Kidney glomerular epithelial cell (primary cell): ENCODE measurements around the gene MAT2A.
A peak's percentile ranks its signal among the peaks of the same experiment; 100 is the strongest.
"Not testable (repeated sequence)": the region's sequence is repeated elsewhere in the genome, so short reads cannot be mapped to it uniquely, and the experiment has no call there.

Source experiments
- DNase-seq: peaks from one replicate; lab custom pipeline; 2025; lab: John Stamatoyannopoulos, UW

Gene MAT2A

DNA sequence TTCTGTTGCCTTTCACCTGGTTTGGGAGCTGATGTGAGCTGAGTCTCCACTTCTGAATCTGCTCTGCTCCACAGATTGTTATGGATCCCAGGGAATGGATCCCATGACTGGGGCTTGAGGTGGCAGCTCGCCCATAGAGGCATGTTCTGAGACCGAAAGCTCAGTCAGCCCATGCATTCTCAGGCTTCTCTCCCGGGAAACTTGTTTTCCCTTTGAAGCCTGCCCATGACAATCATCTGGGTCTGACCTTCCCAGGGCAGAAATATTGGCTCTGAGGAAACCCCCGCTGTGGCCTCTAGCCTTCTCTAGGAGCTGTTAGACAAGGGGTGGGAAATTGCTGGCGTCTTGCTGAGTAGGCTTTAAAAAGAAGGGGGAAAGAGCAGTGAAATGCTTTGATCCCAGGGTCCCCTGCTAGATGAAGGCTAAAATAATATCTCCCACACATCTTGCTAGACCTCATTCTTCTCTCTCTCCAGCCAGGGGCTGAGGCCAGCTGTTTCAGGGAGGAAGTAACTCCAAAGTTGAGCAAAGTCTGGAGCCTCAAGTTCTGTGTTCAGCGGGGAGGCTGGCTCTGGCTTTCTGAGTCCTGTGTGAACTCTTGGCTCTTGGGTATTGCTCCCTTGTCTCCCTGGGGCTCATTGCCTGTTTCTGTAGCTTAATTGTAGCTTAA, 40.4 kb downstream of the MAT2A start:
- no peak for DNase-seq

DNA sequence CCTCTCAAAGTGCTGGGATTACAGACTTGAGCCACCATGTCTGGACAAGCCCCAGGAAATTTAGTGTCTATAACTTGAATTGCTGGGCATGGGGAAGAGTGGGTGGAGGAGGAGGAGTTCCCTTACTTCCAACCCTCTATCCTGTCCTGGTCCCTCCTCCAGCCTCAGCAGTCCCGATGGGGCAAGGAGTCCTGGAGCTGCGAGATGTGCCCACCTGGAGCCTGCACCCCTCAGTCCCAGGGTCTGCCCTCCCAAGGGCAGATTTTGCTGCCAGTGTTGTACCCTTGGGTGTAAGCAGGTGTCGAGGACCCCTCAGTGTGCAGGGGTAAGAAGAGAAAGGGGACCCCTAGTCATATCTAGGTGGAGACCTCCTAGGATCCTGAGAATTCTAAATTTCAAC, 41.2 kb downstream of the MAT2A start:
- no peak for DNase-seq

DNA sequence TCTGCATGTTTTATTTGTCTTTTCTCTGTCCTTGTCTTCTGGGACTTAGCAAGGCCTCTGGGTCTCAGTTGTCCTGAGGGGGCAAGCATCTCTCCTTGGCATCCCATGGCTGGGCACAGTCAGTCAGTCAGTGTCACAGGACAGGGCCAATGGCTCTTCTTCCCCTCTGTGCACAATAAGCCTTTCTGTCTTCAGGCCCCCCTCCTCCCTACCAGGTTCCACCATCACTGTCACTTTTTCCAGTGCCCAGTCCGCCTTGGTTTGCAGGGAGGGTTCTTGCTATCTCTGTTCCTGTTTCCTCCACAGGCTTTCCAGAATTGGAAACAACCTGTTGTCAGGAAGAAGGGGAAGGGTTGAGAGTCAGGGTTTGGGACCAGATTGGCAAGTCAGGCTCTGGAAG, 43.5 kb downstream of the MAT2A start:
- DNase-seq = no peak

DNA sequence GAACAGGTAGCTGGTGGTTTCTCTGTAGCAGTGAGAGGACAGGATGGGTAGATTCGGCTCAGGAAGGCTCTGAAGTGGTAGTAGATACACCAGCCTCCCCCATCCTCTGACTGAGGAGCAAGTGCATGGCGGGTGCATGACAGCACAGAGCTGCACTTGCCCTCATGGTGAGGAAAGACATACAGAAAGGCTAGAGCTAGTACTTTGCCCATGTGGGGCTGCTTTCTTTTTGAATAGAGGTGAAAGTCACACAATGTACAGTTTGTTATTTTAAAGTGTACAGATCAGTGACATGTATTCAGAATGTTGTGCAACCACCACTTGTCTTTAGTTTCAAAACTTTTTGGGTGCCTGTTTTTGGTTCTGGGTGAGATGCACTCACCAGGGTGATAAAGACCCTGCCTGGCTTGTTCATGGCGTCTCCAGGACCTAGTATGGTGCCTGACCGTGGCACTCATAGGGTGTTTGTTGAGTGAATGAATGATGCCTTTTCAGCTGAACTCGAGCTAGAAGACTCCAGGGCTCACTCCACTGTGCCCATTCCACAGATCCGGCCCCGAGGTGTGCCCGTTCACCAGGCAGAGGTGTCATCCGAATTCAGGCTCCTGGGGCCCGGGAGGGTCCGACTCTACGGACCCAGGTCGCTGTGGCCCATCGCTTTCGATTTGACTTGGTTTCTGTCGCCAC, 44.8 kb downstream of the MAT2A start:
- DNase-seq = no peak

DNA sequence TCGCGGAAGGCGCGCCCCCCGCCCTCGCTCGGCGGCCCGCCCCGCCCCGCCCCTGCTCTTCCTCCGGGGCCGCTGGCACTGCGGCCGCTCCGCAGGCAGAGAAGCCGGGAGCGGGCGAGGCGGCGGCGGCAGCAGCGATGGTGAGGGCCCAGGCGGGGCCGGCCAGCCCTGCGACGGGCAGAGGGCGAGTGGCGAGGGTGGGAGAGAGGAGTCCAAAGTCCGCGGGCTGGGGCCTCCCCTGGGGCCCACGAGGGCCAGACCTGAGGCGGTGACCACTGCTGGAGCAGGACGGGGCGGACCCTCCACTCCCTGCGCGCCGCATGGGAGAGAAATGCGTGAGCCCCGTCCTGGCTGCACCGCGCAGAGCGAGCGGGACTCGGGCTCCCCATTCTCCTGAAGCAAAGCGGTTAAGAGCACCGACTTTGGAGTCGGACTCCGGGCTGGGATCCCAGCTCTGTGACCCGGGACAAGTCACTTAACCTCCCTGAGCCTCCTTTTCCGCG, 45.4 kb downstream of the MAT2A start, which contains the start of gene VAMP5:
TSS of gene VAMP5 (plus strand) at position 78 of the 503 bp plus-strand sequence. CDS start at position 138, 60 bp downstream.
- DNase-seq = no peak

DNA sequence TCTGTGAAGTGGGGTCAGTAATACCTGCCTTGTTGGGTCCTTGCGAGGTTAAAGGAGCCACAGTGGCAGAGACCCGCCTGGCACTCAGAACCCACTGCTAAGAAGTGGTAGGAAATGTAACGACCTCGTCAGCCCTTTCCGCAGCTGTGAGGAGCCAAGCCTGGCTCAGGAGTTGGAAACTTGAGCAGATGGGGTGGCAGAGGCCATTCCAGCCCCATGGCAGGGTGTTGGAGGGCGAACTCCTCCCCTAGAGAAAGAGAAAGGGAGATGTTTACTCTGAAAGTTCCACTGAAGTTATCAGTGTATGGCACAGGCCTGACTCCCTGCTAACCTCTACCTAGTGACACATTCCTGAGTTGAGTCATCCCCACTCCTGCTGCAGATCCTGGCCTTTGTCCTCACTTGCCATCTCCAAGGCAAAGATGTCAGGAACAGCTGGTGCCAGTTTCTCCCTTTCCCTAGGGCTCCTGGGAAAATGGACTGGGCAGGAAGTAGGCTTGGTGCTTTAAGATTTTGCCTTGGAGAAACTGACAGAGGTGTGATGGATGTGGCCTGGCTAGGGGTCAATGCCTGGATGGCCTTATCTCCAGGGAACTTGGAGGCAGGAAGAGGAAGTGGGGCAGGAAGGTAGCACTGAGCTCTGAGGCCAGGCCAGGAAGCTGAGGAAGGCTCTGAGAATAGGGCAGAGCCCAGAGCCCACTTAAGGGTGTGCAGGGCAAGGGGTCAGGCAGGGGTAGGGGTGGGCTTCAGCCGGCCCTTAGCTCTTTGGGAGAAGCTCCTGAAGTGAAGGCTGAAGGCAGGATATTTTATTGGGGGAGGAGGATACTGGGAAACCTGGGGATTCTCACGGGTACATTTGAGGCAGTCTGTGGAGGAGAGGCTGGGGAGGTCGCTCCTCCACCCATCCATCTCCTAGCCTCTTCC, 46.2 kb downstream of the MAT2A start:
- DNase-seq = peak; percentile 61

DNA sequence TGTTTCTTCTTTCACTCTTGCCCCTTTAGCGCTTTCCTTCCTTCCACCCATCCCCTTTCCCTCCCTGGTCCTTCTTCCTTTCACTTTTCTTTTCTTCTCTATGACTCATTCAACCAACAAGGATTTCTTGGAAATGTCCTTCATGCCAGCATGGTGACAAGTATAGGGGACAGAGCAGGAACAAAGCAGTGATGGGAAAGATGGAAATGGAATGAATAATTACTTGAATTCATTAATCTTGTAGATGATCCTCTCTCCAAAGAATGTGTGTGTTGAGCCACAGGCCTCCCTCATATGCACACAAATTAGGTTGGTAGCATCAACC, 46.8 kb downstream of the MAT2A start:
- DNase-seq = peak; percentile 57

DNA sequence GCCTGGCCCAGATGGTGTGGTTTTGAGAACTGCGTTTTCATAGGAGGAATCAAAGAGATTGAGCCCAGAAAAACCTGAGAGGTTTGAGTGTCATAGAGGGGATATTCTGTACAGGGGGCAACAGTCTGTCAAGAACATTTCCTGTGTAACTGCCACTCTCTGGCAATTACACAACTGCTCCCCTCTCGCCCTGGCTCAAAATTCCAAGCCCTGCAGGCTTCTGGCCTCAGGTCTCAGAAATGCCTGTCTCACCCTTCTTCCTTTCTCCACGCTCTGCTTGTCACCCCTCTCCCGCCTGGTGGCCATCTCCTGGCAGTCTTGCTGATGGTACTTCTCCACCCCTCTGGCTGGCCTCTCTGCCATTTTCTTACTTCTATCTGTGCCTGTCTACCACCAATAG, 49.3 kb downstream of the MAT2A start:
- no peak for DNase-seq

DNA sequence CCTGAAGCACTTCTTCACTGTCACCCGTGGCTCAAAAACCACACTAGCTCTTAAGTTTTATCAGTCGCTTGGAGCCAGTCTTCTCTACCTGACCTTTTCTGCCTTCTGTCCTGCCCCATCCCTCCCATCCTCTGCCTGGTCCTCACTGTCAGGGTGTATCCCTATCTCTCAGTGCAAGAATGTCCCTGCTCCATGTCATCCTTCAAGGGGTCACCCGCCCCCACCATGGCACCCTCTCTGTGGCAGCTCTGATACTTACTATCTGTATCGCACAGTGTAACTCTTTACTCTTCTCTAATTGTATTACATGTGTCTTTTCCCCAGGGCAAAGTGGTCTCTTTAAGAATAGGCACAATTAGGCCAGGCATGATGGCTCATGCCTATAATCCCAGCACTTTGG, 49.7 kb downstream of the MAT2A start:
- DNase-seq = no peak

DNA sequence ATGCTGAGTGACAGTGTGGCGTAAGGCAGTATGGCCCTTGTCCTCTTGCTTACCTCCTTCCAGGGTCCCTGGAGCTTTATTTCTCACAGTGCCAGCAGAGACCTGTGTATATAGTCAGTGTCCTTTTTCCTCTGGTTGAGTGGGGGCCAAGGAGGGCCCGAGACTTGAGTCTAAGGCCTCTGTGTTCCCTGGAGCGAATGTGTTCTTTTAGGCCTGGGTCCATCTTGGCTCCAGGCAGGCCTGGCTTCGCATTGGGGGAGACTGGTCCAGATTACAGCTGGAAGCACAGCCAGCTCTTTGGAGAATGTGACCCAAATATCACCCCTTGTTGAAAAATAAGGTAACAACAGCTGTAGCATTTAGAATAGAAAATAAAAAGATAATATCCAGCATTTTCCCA, 50.2 kb downstream of the MAT2A start:
- DNase-seq = no peak

DNA sequence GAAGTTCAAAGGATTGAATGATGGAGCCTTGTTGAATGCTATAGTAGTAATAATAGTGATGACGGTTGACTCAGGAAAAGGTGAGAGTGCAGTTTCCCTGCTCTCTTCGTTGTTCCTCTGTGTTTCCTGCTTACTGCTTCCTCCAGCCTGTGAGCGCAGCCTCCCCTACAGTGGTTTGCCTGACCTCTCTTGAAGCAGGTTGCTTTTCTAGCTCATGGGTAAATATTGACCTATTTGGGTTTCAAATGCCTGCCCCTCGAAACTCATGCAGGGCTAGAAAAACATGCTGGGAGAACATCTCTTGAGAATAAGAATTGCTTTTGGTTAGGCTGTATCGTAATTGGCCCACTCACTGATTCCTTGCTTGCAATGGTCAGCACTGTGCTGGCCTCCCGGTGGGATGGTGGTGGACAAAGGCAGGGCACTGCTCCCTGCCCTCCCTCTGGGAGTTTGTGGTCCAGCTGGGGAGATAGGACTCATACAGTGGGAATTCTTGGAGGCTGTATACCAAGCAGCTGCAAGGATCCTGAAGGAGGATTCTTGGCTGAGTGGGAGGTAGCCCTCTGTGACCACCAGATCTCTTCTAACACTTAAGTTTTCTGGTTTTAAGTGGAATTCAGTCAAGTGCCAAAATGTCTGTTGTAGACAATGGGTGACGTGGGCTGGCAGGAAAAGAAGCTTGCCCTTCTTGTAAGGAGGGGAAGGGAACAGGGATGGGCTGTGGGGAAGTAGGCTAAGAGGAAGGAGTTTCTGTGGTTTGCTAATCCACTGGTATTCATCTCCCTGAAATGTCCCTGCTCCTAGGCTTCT, 51.2 kb downstream of the MAT2A start:
- peak; percentile 85 for DNase-seq

DNA sequence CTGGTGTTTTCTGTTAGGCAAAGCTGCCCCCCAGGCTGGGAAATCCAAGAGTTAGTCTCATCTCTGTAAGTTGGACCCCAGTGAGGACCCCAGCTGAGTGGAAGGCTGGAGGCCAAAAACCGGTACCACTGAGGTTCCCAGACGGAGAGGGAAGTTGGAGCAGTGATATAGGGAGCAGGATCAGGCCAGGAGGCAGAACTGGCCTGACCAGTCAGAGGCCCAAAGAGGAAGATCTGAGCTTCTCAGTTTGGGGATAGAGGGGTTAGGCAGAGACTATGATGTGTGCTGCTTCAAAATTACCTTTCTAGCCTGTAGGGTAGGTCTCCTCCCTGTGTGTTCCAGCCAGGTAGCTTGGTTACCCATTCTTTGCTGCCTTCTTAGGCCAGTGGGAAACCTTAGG, 52.0 kb downstream of the MAT2A start:
- DNase-seq = no peak

DNA sequence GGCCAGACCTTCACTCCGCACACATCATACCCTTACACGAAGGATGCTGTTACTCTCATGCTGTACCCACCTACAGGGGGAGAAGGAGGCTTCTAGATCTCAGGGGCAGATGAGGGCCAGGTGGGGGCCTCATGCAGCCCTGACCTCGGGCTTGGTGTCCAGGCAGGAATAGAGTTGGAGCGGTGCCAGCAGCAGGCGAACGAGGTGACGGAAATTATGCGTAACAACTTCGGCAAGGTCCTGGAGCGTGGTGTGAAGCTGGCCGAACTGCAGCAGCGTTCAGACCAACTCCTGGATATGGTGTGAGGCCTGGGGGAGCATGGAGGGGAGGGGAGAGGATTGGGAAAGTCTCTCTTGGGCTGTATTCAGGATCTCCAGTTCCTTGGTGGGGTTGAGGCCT, 52.6 kb downstream of the MAT2A start:
- DNase-seq = no peak

DNA sequence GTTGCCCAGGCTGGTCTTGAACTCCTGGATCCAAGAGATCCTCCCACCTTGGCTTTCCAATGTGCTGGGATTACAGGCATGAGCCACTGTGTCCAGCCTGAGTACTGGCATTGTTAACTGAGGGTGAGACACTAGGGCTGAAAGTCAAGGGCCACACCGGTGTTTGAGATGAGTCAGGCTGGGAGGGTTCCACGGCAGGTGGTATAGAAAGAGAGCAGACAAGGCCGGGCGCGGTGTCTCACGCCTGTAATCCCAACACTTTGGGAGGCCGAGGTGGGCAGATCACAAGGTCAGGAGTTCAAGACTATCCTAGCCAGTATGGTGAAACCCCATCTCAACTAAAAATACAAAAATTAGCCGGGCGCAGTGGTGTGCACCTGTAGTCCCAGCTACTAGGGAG, 53.3 kb downstream of the MAT2A start:
- DNase-seq = not testable (repeated sequence)

DNA sequence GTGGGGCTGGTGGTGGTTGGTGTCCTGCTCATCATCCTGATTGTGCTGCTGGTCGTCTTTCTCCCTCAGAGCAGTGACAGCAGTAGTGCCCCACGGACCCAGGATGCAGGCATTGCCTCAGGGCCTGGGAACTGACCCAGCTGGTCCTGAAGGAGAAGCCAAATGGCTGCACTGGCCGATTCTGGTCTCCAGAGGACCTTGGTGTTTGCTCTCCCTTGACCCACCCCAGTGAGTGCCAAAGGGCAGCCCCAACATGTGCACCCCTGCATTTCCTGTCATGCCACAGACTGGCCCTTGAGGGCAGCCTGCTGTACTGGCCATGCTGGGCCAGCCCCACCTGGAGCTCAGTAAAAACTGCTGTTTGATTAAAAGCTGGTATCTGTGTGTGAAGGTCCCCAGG, 54.1 kb downstream of the MAT2A start:
- DNase-seq = no peak
